Stomach (tissue), 9 donors: ENCODE data around the gene WNT6. TPM values are rescaled to one million over a fixed set of nuclear protein-coding genes. Genes with fewer than 3 reads are reported as not detected.

Source experiments
- DNase-seq, 2 donors: peaks; one replicate each; pipeline versions ENCODE4 v3.0.0 to v3.0.0-alpha.2; 2013 to 2019
- H3K27ac ChIP-seq, 5 donors: fragments of 200-600 bp in 4 of 5; sonication (generic) in 4 of 5; one replicate each; pipeline ENCODE4 v1.5.1; 2013 to 2019; ENCODE audit warnings: mild to moderate bottlenecking in 1 of 5, moderate library complexity in 1 of 5
- H3K27me3 ChIP-seq, 3 donors: fragments of 200-600 bp; sonication (generic); one replicate each; pipeline ENCODE4 v1.5.1; 2017 to 2019; ENCODE audit warnings: mixed run types in 1 of 3
- H3K36me3 ChIP-seq, 4 donors: fragments of 200-600 bp; sonication (generic); 1 replicate in 3 of 4; 2 replicates in 1 of 4; pipeline ENCODE4 v1.5.1; 2016 to 2019
- H3K4me1 ChIP-seq, 4 donors: fragments of 200-600 bp; sonication (generic); one replicate each; pipeline ENCODE4 v1.5.1; 2016 to 2019
- H3K4me3 ChIP-seq, 4 donors: fragments of 200-600 bp; sonication (generic) in 3 of 4; one replicate each; pipeline ENCODE4 v1.5.1; 2016 to 2019; ENCODE audit warnings: mild to moderate bottlenecking in 1 of 4
- H3K9me3 ChIP-seq, 4 donors: fragments of 200-600 bp; sonication (generic); one replicate each; pipeline ENCODE4 v1.5.1; 2016 to 2019
- EP300 ChIP-seq: sonication (generic); formaldehyde crosslinking; IDR thresholded peaks from one replicate; pipeline ENCODE4 v1.6.1; 2017; ENCODE audit warnings: antibody characterized with exemption
- POLR2A ChIP-seq, 4 donors: fragments of 450-650 bp; IDR thresholded peaks; one replicate each; pipeline ENCODE4 v1.6.1; 2016; ENCODE audit warnings: antibody characterized with exemption in 4 of 4, control low read depth in 2 of 4, mild to moderate bottlenecking in 1 of 4, moderate library complexity in 1 of 4
- POLR2AphosphoS5 ChIP-seq, 3 donors: sonication (generic); formaldehyde crosslinking; IDR thresholded peaks; one replicate each; pipeline ENCODE4 v1.6.1; 2016; ENCODE audit warnings: antibody characterized with exemption in 3 of 3
- WGBS, 5 donors: extraction: QIAGEN DNeasy Blood & Tissue Kit in 3 of 5; methylation state at CpG; one replicate each; pipeline versions ENCODE4 v1.1.5 to v1.1.7; 2013 to 2018; 5-methylcytosine and 5-hydroxymethylcytosine counted together
- intact Hi-C: fragments of 100-400 bp; cut with DNase I; formaldehyde crosslinking; loops from one replicate; pipeline ENCODE4 v1.15.1; 2023; ENCODE audit warnings: low total_unique reads
- polyA plus RNA-seq, 3 donors: library from polyadenylated mRNA; stranded (reverse); fragments of 200-250 nt; gene quantifications; one replicate each; pipeline ENCODE4 v1.2.3, GENCODE V29; 2013
- total RNA-seq, 5 donors: library from RNA; depleted of rRNA; stranded (reverse); fragments of >200 nt; gene quantifications; one replicate each; pipeline versions ENCODE4 v1.1.0 to v1.2.3, GENCODE V29; 2014 to 2016
- TF ChIP-seq, protein P1 (sequence below), 7 experiments: fragments of 450-650 bp in 4 of 7; fragments of 200-600 bp in 3 of 7; sonication (generic) in 3 of 7; IDR thresholded peaks; one replicate each; pipeline ENCODE4 v1.5.1; 2016 to 2019; ENCODE audit warnings: antibody characterized with exemption in 7 of 7, control low read depth in 2 of 7, mild to moderate bottlenecking in 1 of 7
- donor health status: healthy with polysubstance abuse.
- donor health status: Bipolar disorder and iron deficiency.
- donor health status: healthy.

The WNT6 gene
- total and polyA plus RNA-seq, 8 donors = 0.25 to 3.3 (median 1.8) TPM; not detected in 3

DNA sequence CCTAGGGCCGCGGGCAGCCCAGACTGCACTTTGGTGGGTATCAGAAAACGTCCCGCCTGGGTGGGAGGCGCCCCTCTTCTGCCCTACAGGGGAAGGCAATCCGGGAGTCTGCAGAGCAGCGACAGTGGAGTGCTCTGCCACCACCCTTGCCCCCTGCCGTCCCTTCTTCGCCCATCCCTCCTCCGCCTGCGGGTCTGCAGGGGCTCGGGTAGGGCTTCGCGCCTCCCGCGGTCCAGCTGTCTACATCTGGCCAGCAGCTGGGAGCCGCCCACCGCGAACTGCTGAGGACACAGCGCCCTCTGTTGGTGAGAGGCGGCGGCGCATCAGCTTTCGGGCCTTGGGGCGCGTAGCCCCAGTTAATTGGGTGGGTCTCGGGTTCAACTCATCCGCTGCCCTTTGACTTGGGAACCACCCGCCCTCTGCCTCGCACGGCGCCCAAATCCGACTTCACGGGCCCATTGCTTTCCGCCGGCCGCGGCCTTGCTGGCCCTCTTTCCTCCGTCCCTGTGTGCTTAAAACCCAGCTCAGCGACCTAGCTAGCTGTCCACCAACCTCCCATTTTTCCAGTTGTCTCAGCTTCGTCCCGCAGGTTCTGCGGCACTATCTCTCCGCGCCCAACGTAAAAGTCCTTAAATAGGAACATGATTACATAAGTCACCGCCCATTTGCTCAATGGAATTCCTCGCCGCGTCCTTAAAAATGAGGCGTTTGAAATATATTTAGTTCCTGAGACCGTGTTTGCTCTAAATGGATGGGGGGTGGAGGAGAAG is 38.7 kb downstream of the WNT6 start:
- intact Hi-C loops = no loop called here
- peak overlapping the region in 2 of 4 donors; percentile 14 to 39 for H3K4me3 ChIP-seq
- no peaks in the 10 kb centered on the region for H3K9me3 ChIP-seq
- DNase-seq = peak; percentile 79 to 87
- H3K4me1 ChIP-seq = peaks cover 20 to 36% (median 28%) of the 10 kb centered on the region in 4 donors
- H3K36me3 ChIP-seq = no peaks in the 10 kb centered on the region
- no peak overlapping the region for H3K27ac ChIP-seq
- 3 to 4% (median 3%) methylated on average over 43 to 52 of the region's 52 CpGs for WGBS, 5 donors
- H3K27me3 ChIP-seq = peaks cover 10 to 100% (median 68%) of the 10 kb centered on the region in 3 donors
- TF ChIP-seq, protein P1, sequence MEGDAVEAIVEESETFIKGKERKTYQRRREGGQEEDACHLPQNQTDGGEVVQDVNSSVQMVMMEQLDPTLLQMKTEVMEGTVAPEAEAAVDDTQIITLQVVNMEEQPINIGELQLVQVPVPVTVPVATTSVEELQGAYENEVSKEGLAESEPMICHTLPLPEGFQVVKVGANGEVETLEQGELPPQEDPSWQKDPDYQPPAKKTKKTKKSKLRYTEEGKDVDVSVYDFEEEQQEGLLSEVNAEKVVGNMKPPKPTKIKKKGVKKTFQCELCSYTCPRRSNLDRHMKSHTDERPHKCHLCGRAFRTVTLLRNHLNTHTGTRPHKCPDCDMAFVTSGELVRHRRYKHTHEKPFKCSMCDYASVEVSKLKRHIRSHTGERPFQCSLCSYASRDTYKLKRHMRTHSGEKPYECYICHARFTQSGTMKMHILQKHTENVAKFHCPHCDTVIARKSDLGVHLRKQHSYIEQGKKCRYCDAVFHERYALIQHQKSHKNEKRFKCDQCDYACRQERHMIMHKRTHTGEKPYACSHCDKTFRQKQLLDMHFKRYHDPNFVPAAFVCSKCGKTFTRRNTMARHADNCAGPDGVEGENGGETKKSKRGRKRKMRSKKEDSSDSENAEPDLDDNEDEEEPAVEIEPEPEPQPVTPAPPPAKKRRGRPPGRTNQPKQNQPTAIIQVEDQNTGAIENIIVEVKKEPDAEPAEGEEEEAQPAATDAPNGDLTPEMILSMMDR (IDR thresholded peaks at IDR 0.05) = peak in 6 of 7 experiments; percentile 67 to 98 (median 94)
- TF ChIP-seq EP300 (no peak), POLR2AphosphoS5 (IDR thresholded peaks at IDR 0.05) (peak in 2 of 3 donors; percentile 35 to 54)

DNA sequence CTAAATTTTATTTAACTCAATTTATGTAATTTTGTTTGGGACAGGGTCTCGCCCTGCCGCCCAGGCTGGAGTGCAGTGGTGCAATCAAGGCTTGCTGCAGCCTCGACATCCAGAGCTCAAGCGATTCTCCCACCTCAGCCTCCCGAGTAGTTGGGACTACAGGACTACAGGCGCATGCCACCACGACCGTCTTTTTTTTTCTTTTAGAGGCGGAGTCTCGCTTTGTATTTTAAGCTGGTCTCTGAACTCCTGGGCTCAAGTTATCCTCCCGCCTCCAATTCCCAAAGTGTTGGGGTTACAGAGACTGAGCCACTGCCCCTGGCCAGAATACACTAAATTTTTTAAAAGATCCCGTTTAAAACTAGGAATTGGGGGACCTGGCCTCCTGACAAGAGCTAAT is 39.5 kb downstream of the WNT6 start:
- WGBS, 5 donors = 24 to 40% (median 30%) methylated on average over 9 to 12 of the region's 12 CpGs
- peaks cover 10 to 98% (median 61%) of the 10 kb centered on the region in 3 donors for H3K27me3 ChIP-seq
- intact Hi-C loops = no loop called here

DNA sequence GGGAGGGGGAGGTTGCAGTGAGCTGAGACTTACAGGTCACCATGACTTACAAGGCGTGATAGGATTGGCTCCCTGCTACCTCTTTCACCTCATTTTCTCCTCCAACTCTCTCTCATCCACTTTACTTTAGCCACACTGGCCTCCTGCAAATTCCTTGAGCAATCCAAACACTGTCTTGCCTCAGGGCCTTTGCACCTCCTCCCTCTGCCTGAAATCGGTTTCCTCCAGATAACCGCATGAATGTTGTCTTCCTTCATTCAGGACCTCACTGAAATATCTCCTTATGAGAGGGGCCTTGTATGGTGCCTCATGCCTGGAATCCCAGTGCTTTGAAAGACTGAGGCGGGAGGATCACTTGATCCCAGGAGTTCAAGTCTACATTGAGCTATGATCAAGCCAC is 42.8 kb downstream of the WNT6 start:
- WGBS, 5 donors = 85 to 91% (median 89%) methylated on average over 4 of the region's 4 CpGs

More for the DNA sequence above, 39.5 kb downstream of the WNT6 start:
- Histone ChIP-seq H3K27ac (no peak overlapping the region), H3K9me3 (no peaks in the 10 kb centered on the region), H3K36me3 (no peaks in the 10 kb centered on the region), H3K4me3 (no peak overlapping the region), H3K4me1 (peaks cover 19 to 30% (median 23%) of the 10 kb centered on the region in 4 donors)
- TF ChIP-seq EP300 (no peak), POLR2A (IDR thresholded peaks at IDR 0.05) (no peak), POLR2AphosphoS5 (IDR thresholded peaks at IDR 0.05) (no peak)
- TF ChIP-seq, protein P1 (IDR thresholded peaks at IDR 0.05) = no peak
- DNase-seq = no peak

GRCh38 chr2:218904176-218904575 is 44.6 kb downstream of the WNT6 start:
- TF ChIP-seq POLR2AphosphoS5 (IDR thresholded peaks at IDR 0.05) (no peak), EP300 (no peak), POLR2A (IDR thresholded peaks at IDR 0.05) (no peak)
- TF ChIP-seq, protein P1 (IDR thresholded peaks at IDR 0.05) = no peak
- Histone ChIP-seq H3K27me3 (peaks cover 0 to 74% (median 14%) of the 10 kb centered on the region in 3 donors), H3K4me1 (peaks cover 0 to 11% (median 8%) of the 10 kb centered on the region in 4 donors), H3K36me3 (no peaks in the 10 kb centered on the region), H3K4me3 (no peak overlapping the region), H3K9me3 (no peaks in the 10 kb centered on the region), H3K27ac (no peak overlapping the region)
- intact Hi-C loops = no loop called here
- DNase-seq = no peak
- 22 to 43% (median 31%) methylated on average over 2 of the region's 2 CpGs for WGBS, 5 donors

More for the DNA sequence above, 42.8 kb downstream of the WNT6 start:
- H3K27ac ChIP-seq = no peak overlapping the region
- intact Hi-C loops = no loop called here
- no peak overlapping the region for H3K4me3 ChIP-seq
- H3K4me1 ChIP-seq = peaks cover 10 to 14% (median 12%) of the 10 kb centered on the region in 4 donors
- H3K36me3 ChIP-seq = no peaks in the 10 kb centered on the region
- no peak for TF ChIP-seq EP300
- no peak for TF ChIP-seq POLR2AphosphoS5 (IDR thresholded peaks at IDR 0.05)
- TF ChIP-seq, protein P1 (IDR thresholded peaks at IDR 0.05) = no peak
- H3K27me3 ChIP-seq = peaks cover 2 to 91% (median 32%) of the 10 kb centered on the region in 3 donors
- no peaks in the 10 kb centered on the region for H3K9me3 ChIP-seq
- no peak for DNase-seq
